HG03439 (cell line): ENCODE results near the gene TEAD4.

ENCODE experiments used
- ATAC-seq: cut with Tn5 transposase; IDR thresholded peaks from one replicate; pipeline ENCODE4 v1.9.1; 2021; ENCODE audit warnings: mild to moderate bottlenecking, moderate library complexity; ENCODE audit not compliant: unreplicated experiment

Gene TEAD4

DNA sequence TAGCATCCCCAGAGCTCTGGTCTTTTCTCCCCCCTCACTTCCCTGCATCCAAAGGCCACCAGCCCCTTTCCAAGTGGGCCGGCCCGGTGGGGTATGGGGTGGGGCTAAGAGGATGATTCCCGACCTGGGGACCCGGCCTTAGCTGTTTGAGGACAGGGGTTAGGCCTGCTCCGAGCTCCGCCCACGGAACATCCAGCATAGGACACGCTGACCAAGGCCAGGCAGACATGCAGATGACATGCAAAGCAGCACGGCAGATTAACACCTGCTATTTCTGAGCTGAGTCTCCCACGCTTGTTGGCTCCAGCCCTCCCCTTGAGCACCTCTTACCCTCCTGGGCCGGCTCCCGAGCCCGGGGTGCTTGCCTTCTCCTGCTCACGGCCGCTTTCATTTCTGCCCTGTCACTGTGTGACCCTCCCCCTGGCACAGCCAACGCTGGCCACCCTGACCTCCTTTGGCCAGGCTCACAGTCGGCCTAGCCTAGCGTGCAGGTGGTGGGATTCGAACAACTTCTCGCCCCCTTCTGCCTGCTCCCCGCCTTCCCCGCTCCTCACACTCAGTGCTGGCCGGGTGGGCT is 40.2 kb downstream of the TEAD4 start:
- ATAC-seq: no peak

DNA sequence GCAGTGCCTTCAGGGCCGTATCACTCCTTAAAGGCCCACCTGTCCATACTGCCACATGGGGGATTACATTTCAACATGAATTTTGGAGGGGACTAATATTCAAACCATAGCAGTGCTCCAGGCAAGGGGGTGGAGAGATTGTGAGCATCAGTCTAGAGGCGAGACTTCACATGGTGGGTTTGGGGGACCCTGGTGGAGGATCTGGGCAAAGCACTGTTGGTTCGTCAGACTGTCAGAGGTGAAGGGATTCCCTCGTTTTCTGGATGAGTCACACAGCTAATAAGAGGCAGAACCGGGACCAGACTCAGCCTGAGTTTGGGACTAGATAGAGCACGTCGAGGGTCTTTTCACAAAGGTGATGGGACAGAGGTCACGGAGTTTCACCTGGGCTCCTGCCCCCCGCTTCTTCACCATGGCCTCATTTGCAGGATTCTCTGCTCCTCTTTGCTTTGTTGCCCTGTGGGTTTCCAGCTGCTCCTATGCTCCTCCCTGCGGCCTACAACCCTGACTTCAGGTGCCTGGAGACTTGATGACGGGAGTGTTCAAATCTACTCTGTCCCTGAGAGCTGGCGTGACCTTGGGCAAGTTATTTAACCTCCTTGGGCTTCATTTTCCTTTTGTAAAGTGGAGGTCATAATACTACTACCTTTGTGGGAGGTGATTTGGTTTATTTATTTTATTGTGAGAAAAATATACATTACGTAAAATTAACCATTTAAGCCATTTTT is 41.5 kb downstream of the TEAD4 start:
- no peak for ATAC-seq

DNA sequence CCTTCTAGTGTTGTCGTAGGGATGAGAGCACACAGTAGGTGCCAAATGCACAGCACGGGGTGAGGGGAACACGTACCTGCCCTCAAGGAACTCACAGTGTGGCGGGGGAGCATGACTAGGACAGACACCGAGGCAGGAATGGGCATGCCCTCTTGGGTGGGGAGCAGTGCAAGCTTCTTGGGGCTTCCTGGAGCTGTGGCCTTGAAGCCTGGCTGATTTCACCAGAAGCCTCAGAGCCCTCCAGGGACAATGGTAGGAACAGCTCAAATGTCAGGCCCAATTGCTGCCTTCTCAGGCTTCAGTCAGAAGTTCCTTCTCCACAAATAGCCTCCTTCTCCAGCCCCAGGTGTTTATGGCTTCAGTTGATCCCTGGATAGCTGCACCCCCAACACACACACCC is 43.4 kb downstream of the TEAD4 start:
- ATAC-seq: no peak

DNA sequence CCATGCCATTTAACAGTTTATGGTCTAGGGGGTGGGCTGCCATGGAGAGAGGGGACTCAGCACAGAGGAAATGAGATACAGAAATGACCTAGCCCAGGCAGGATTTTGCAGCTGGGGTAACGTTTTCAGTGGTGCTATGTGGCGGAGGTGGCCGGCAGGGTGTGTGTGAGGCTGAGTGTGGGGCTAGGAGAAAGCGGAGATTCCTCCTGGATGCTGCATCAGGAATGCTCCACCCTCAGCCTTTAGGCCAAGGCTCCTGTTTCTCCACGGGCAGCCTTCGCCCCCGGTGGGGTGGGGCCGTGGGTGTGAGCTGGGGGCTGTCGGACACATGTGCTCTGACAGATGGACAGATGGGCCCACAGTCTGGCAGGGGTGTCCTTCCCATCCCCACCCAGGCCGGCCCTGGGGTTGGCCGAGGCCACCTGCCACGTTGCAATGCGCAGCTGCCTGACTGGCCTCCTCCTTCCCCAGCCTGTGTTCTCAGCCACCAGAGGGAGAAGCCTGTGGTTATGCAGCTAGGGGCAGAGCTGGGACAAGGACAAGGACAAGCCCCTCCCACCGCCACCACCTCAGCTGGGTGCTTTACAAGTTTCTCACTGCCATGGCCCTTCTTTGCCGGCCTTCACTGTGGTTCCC is 44.3 kb downstream of the TEAD4 start:
- ATAC-seq: no peak

DNA sequence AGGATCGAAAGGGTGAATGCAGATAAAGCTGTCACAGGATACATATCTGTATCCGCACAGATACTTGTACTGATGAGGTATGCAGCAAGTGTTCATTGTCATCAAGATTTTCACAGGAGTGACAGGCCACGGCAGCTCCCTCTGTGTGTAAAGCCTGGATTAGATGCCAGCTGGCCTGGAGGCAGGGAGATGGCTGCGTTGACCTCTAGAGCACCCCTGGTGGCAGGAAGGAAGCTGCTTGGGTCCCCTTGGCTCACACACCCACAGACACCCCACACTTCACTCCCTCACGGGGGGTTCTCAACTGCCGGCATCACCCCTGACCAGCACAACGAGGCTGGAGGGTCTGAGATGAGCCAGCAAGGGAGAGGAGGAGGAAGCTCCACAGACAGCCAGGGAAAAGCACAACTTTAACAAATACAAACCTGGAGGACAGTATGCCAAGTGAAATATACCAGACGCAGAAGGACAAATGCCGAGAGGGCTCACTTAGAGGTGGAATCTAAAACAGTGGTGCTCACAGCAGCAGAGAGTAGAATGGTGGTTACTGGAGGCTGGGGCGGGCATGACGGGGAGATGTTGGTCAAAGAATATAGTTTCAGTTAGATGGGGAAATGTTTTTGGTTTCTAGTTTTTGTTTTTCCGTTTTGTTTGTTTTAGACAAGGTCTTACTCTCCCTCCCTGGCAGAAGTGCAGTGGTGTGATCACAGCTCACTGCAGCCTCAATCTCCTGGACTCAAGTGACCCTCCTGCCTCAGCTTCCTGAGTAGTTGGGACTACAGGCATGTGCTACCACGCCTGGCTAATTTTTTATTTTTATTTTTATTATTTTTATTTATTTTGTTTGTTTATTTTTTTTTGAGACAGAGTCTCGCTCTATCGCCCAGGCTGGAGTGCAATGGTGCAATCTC is 45.7 kb downstream of the TEAD4 start:
- no peak for ATAC-seq

DNA sequence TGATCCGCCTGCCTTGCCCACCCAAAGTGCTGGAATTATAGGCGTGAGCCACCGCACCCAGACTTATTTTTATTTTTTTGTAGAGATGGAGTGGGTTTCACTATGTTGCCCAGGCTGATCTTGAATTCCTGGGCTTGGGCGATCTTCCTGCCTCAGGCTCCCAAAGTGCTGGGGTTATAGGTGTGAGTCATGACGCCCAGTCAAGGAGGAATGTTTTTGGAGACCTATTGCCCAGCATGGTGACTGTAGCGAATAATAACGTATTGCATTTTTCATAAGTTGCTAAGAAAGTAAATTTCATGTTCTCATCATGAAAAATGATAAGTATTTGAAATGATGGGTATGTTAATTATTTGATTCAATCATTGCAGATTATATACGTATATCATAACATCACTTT is 46.5 kb downstream of the TEAD4 start:
- no peak for ATAC-seq

DNA sequence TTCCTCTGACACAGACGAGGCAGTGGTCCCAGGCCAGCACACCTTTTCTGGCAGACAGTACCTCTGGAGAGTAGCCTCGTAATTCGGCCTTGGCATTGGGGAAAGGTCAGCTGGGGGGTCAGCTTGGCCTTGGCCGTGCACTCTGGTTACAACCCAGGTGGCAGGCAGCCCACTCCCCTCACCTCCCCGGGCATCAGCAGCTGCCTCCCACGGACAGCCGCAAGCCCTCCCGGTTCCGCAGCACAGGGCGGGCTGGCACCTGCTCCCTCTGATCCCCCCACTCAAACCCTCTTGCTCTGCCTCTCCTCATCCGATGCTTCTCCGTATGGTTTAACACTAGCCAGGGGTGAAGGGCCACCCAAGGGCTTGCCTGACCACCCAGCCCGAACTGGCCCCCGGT is 50.6 kb downstream of the TEAD4 start:
- no peak for ATAC-seq

DNA sequence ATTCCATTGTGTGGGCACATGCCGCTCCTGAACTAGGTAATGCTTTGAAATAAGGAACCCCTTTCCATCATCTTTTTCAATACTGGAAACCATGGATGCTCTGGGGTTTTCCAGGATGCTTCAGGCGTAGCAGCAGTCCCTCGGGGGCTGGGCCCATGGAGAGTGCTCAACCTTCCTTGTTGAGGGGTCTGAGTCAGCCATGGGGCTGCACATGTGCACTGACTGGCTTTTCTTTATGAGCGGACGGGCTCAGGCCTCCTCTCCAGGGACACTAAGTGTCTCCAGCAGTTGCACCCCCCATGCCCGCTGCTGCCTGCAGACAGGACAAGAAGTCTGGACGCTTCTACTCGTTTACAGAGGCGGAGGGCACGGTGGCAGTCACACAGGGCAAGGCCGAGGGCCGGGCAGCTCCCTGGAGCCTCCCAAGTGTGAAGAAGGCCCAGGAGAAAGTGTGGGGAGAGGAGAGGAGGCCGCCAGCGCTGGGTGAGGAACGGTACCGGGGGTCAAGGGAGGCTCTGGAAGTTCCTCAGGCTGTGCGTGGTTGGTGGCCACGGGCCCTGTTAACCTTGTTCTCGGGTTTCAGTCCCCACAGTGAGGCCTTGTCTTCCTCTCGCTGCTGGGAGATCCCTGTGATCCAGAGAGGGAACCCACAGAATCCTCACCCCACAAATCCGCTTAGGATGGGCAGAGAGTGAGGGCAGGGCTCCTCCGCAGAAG is 51.2 kb downstream of the TEAD4 start:
- no peak for ATAC-seq

DNA sequence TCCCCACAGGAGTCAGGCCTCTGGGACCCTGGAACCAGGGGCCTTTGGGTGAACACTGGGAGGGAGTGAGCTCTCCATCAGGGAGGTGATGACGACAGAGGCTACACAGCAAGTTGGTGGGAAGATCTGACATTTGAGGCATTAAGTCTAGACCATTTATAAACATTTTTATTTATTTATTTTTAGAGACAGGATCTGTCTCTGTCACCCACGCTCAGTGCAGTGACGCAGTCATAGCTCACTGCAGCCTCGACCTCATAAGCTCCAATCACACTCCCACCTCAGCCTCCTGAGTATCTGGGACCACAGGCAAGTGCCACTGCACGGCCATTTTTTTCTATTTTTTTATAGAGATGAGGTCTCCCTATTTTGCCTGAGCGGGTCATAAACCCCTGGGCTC is 53.6 kb downstream of the TEAD4 start:
- ATAC-seq: no peak

DNA sequence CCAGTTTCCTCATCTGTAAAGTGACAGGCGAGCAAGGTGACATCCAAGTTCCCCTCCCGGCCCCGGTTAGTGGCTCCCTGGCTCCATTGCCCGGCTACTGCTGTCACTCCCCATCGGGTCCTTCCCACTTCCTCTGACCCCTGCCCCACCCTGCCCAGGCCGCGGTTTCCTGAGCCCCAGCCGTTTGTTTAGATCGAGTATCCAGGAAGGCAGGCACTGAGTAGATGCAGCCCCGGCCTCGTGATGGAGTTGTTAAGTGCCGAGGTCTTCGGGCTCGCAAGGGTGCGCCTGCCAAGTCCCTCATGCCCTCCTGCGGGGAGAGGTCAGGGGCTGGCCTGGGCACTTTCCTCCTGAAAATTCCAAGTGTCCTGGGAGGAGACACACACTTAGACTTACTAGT is 55.4 kb downstream of the TEAD4 start:
- no peak for ATAC-seq

DNA sequence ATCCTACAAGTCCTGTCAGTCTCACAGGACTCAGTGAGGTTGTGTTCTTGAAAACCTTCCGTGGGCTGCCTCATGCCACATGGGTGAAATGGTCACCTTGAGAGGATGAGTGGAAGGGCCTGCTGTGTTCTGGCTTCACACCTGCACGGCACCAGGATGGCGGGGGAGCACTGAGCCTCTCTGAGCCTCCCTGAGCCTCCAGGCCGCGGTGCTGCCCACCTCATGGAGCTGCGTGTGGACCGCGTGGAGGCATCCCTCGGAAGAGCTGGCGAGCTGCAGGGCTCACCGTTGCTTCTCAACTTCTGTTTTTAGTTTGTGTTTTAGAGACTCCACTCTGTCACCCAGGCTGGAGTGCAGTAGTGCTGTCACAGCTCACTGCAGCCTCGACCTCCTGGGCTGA is 56.2 kb downstream of the TEAD4 start:
- no peak for ATAC-seq

DNA sequence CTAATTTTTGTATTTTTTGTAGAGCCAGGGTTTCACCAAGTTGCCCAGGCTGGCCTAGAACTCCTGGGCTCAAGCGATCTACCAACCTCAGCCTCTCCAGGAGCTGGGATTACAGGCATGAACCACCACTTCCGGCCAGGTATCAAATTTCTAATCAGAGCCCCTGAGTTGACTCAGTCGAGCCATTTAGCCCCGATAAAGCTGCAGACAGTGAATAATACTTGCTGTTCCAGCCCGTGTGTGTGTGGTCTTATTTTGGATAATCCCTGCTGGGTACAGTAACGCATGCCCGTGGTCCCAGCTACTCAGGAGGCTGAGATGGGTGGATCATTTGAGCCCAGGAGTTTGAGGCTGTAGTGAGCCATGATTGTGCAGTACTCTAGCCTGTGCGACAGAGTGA is 57.0 kb downstream of the TEAD4 start:
- ATAC-seq: no peak

DNA sequence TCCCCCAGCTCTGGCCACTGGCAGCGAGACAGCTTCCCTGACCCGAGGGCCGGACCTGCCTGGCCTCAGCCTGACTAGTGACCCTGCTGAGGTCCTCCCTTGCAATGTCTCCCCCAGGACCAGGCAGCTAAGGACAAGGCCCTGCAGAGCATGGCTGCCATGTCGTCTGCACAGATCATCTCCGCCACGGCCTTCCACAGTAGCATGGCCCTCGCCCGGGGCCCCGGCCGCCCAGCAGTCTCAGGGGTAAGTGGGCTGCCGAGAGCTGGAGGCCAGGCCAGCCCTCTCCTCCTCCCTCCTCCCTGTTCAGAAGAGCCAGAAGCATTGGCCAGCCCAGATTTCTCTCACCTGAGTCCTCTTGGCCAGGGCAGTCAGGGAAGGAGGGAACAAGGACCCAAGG is 58.1 kb downstream of the TEAD4 start:
- no peak for ATAC-seq

DNA sequence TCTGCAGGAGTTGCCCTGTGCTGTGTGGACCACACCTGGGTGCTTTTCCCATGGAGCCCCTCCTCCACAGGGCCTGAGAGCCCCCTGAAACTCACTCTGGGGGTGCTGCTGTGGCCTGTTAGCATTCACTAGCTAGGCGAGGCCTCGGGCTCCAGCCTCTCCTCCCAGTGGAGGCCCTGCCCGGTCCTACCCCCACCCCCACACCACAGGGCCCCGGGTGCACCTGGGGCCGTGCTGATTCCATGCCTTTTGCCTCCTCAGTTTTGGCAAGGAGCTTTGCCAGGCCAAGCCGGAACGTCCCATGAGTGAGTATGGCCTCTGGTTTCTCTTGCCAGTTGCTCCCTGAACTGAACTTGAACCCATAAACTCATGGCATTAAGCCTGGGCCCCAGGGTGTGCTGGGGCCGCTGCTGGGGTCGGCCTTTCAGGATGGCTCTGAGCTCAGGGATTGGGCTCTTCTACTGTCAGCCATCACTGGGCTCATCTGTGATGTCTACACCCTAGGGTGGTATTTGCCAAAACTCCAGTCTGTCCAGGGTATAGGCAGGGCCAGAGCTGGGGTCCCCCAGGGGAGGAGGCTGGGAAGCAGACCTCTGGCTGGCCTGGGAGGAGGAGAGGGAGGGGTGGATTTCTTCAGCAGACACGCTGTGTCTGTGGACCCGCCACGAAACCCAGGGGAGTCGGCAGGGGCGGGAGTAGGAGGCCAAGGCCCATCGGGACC is 59.2 kb downstream of the TEAD4 start:
- no peak for ATAC-seq

DNA sequence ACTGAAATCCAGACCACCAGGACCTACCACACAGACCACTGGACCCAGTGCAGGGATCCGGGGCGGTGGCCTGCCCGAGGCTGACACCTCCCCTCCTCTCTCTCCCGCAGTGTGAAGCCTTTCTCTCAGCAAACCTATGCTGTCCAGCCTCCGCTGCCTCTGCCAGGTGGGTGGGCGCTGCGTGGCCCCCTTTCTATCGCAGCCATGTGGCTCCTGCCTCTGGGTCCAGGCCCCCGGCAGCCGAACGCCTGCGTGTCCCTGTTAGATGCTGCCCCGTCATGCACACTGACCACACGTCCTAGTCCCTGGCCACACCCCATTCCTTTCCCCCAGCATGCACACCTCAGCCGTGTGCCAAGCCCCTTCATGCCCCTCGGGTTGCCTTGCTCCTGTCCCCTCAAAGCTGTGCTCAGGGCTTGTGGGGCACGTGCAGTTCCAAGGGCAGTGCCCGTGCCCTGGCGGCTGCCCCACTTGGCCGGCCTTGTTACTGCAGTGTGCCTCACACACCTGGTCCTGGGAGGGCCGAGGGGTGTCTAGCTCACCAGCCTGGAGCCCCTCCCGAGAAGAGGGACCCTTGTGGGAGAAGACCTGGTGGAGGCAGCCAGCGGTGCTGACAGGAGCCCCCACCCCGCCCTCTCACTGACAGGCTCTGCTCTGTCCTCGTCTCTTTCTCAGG is 59.9 kb downstream of the TEAD4 start:
- no peak for ATAC-seq

DNA sequence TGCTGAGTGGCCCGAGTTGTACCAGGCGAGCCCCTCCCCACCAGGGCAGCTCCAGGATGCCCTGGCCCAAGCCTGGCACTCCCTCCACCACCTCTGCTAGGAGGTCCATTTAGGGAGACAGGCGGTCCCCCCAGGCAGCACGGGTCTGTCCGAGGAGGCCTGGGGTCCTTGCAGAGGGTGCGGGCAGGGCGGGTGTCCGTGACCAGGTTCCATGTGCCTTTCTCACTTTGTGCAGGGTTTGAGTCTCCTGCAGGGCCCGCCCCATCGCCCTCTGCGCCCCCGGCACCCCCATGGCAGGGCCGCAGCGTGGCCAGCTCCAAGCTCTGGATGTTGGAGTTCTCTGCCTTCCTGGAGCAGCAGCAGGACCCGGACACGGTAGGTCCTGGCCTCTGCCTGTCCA is 61.2 kb downstream of the TEAD4 start:
- no peak for ATAC-seq

DNA sequence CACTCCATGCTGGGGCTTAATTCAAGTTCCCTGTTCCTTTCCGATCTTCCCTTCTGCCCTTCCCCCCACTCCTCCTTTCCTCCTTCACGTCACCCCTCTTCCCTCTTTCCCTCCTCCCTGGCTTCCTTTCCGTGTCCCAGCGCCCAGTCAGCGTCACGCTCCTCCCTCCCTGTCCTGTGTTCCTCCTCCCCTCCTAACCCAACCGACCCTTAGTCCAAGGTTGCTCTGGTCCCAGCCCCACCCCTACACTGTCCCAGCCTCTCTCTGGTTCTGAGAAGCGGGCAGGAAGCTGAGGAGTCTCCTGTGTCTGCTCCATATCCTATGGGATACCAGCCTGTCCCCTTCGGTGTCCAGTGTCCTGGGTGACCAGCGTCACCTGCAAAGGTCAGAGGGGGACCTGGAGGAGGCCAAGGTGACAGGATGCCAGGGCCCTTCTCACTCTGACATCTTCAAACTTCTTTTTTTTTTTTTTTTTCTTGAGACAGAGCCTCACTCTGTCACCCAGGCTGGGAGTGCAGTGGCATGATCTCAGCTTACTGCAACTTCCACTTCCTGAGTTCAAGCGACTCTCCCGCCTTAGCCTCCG is 61.7 kb downstream of the TEAD4 start:
- ATAC-seq: no peak

DNA sequence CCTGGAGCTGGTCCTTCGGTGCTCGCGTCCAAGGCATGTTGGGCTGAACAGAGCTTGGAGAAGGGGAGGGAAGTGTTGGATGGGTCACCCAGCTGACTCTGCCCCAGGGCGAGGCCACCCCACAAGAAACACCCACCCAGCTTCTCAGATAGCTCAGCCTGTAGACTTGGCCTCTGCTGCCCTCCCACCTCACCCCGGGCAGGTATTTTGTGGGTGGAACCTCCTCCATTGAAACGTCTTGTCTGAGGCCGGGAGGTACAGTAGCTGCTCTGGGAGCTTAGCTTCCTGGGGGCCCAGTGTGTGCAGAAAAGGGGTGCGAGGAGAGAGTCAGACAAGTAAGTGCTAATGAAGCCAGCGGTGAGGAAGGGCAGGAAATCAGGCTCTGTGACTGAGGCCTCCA is 63.2 kb downstream of the TEAD4 start:
- ATAC-seq: no peak

DNA sequence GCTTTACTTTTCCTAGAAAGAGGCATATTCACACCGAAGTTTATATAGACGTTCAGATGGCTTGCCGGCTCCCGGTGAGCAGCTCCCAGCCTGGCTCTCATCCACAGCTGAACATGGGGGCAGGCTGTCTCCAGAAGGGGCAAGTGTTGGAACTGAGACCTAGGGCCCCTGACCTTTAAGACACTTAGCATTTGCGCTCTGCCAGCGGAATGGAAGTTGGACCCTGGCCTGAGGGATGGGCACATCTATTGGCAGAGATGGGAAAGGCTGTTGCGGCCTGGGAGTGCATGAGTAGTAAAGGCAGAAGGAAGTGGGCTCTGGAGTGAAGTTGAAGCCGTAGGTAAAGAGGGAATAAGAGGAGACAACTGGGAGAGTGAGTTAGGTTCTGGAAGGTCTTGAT is 63.8 kb downstream of the TEAD4 start:
- ATAC-seq: no peak
